Aorta (tissue), 5 donors: ENCODE data around the gene FSCB. TPM values are rescaled to one million over a fixed set of nuclear protein-coding genes. Genes with fewer than 3 reads are reported as not detected.
"Not testable (repeated sequence)": the region's sequence is repeated elsewhere in the genome, so short reads cannot be mapped to it uniquely, and the experiment has no call there.

Source experiments
- ATAC-seq: fragments of 200-7000 bp; cut with Tn5 transposase; one replicate; pipeline ENCODE4 v1.9.1; 2022; ENCODE audit warnings: moderate library complexity; ENCODE audit not compliant: low FRiP score
- DNase-seq, 2 donors: peaks; one replicate each; pipeline ENCODE4 v3.0.0-alpha.2; 2020
- H3K27ac ChIP-seq, 2 donors: one replicate each; pipeline ENCODE4 v1.5.1; 2013; ENCODE audit warnings: low read length in 2 of 2, mild to moderate bottlenecking in 2 of 2, moderate library complexity in 2 of 2, control low read depth in 1 of 2, inconsistent platforms in 1 of 2, low read depth in 1 of 2
- H3K27me3 ChIP-seq, 2 donors: one replicate each; pipeline ENCODE4 v1.6.1; 2013; ENCODE audit warnings: control low read depth in 1 of 2, low read length in 1 of 2, mild to moderate bottlenecking in 1 of 2, moderate library complexity in 1 of 2; ENCODE audit not compliant: insufficient read depth in 2 of 2, control insufficient read depth in 1 of 2
- H3K36me3 ChIP-seq, 2 donors: one replicate each; pipeline ENCODE4 v1.6.1; 2013; ENCODE audit warnings: control low read depth in 1 of 2, low read length in 1 of 2, mild to moderate bottlenecking in 1 of 2; ENCODE audit not compliant: insufficient read depth in 2 of 2, control insufficient read depth in 1 of 2
- H3K4me1 ChIP-seq, 2 donors: one replicate each; pipeline ENCODE4 v1.6.1; 2013; ENCODE audit warnings: low read length in 2 of 2, control low read depth in 1 of 2, mild to moderate bottlenecking in 1 of 2, moderate library complexity in 1 of 2; ENCODE audit not compliant: insufficient read depth in 2 of 2, control insufficient read depth in 1 of 2
- H3K4me3 ChIP-seq, 2 donors: one replicate each; pipeline ENCODE4 v1.5.1; 2013; ENCODE audit warnings: low read length in 2 of 2, control low read depth in 1 of 2, mild to moderate bottlenecking in 1 of 2
- H3K9me3 ChIP-seq: one replicate; pipeline ENCODE4 v1.6.1; 2013; ENCODE audit warnings: mild to moderate bottlenecking, low read length; ENCODE audit not compliant: control insufficient read depth
- WGBS, 2 donors: extraction: QIAGEN DNeasy Blood & Tissue Kit; methylation state at CpG; one replicate each; pipeline ENCODE4 v1.1.7; 2013; 5-methylcytosine and 5-hydroxymethylcytosine counted together
- intact Hi-C, 2 donors: fragments of 100-400 bp; cut with DNase I; formaldehyde crosslinking; loops; one replicate each; pipeline versions ENCODE4 v1.14.2 to v1.15.0; 2022
- long read RNA-seq, 2 donors: library from polyadenylated mRNA; unstranded; transcript quantifications; one replicate each; pipeline ENCODE4 v2.0.0, GENCODE V29; 2020 to 2021
- polyA plus RNA-seq, 2 donors: library from polyadenylated mRNA; stranded (reverse); fragments of 200-250 nt; gene quantifications; one replicate each; pipeline ENCODE4 v1.2.3, GENCODE V29; 2013
- total RNA-seq, 2 donors: library from RNA; stranded (reverse); fragmentation: NEBNext Ultra II Directional; extraction: Animal tissue kit (Norgen Biotek cat#: 25700); gene quantifications; one replicate each; pipeline ENCODE4 v1.2.1, GENCODE V29; 2021
- donor health status: healthy with polysubstance abuse.
- donor health status: Bipolar disorder and iron deficiency.
- donor health status: DM: no; HTN: no; CAD: no.
- donor health status: DM: no; HTN: no; CAD: no.
- donor health status: DM: yes; HTN: yes; CAD: no.

Gene FSCB, protein sequence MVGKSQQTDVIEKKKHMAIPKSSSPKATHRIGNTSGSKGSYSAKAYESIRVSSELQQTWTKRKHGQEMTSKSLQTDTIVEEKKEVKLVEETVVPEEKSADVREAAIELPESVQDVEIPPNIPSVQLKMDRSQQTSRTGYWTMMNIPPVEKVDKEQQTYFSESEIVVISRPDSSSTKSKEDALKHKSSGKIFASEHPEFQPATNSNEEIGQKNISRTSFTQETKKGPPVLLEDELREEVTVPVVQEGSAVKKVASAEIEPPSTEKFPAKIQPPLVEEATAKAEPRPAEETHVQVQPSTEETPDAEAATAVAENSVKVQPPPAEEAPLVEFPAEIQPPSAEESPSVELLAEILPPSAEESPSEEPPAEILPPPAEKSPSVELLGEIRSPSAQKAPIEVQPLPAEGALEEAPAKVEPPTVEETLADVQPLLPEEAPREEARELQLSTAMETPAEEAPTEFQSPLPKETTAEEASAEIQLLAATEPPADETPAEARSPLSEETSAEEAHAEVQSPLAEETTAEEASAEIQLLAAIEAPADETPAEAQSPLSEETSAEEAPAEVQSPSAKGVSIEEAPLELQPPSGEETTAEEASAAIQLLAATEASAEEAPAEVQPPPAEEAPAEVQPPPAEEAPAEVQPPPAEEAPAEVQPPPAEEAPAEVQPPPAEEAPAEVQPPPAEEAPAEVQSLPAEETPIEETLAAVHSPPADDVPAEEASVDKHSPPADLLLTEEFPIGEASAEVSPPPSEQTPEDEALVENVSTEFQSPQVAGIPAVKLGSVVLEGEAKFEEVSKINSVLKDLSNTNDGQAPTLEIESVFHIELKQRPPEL
- total RNA-seq (not detected), polyA plus RNA-seq (not detected)
- long read RNA-seq, donor 1, result 0 reads
- long read RNA-seq, donor 2, result 0 reads

DNA sequence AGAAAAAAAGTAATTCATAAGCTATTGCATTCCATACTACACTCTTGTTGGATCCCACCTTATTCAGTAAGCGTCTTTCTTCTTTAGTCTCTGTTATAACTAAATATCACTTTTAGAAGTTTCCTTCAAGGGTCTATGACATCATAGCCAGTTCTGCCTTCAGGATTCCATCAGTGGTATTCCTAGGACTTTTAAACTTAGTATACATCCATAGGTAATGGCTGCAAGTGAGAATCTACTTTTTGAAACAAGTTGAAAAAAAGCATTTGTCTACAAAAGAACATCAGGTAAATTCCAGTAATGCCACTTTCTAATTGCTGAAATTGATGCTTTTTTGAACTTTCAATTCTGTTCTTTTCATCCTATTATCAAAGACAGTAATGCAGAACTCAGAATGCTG is at the start of gene FSCB:
FSCB (minus strand) TSS at position 101 of the 400 bp plus-strand sequence. CDS start 296 bp downstream, outside the sequence.
- no peak within 1 kb of the TSS for H3K4me3 ChIP-seq
- no peak for ATAC-seq
- no peaks in the 10 kb centered on the region for H3K4me1 ChIP-seq
- no peaks in the 10 kb centered on the region for H3K36me3 ChIP-seq
- H3K27ac ChIP-seq, result no peak within 1 kb of the TSS
- intact Hi-C loops, result no loop called here
- DNase-seq, result no peak
- no peaks in the 10 kb centered on the region for H3K27me3 ChIP-seq
- WGBS, 2 donors, result 87 to 90% methylated on average over 1 of the region's 1 CpG
- H3K9me3 ChIP-seq, result no peaks in the 10 kb centered on the region

DNA sequence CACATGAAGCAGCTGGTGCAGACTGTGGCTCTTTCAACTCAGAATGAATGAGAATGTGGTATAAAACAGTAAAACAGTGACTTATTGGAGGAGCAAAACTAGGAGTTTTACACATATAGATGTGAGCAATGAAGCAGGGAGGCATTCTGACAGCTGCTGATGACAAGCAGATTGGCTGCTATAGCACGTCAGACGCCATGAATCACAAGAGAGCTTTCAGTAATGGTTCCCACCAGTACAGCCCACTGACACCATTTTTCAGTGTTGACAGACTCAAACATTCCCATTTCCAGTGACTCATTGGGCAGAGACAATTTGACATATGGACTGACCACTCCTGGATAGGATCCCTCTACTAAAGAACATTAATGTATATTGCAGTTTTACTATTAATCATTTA is 24.6 kb upstream of the FSCB start:
- 0 to 12% methylated on average over 2 of the region's 2 CpGs for WGBS, 2 donors
- Histone ChIP-seq H3K4me1 (no peaks in the 10 kb centered on the region), H3K27ac (no peak overlapping the region), H3K9me3 (no peaks in the 10 kb centered on the region), H3K4me3 (no peak overlapping the region), H3K36me3 (no peaks in the 10 kb centered on the region), H3K27me3 (no peaks in the 10 kb centered on the region)
- ATAC-seq (no peak), DNase-seq (no peak)
- intact Hi-C loops, result no loop called here

DNA sequence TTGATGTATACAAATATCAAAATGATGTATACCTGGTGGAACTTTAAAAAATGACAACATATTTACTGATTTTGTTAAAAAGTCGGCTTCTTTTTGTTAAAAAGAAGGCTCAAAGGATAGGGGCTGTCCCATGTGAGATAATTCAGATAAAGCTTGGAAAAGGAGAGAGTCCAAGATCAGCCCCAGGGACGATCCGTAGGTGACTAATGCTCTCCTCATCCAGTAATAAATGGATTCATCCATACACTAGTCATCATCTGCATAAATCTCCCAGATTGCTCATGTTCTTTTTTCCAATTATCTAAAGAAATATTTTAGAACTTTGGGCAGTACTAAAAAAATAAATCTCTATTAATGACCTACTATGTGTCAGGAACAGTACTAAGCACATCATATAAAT is 23.4 kb upstream of the FSCB start:
- H3K4me3 ChIP-seq, result no peak overlapping the region
- no peaks in the 10 kb centered on the region for H3K36me3 ChIP-seq
- 66 to 72% methylated on average over 3 of the region's 3 CpGs for WGBS, 2 donors
- no peak overlapping the region for H3K27ac ChIP-seq
- no peaks in the 10 kb centered on the region for H3K4me1 ChIP-seq
- ATAC-seq (no peak), DNase-seq (no peak)
- no peaks in the 10 kb centered on the region for H3K27me3 ChIP-seq
- no peaks in the 10 kb centered on the region for H3K9me3 ChIP-seq
- intact Hi-C loops, result no loop called here

- H3K4me3 ChIP-seq, result no peak overlapping the region
- no peaks in the 10 kb centered on the region for H3K9me3 ChIP-seq
- 13 to 24% methylated on average over 1 of the region's 1 CpG for WGBS, 2 donors
- no peaks in the 10 kb centered on the region for H3K36me3 ChIP-seq
- ATAC-seq (no peak), DNase-seq (no peak)
- H3K27ac ChIP-seq, result no peak overlapping the region
- H3K4me1 ChIP-seq, result no peaks in the 10 kb centered on the region
- intact Hi-C loops, result no loop called here
- no peaks in the 10 kb centered on the region for H3K27me3 ChIP-seq
Observed at GRCh38 chr14:44529026-44529425, 21.9 kb upstream of the FSCB start.

- no peaks in the 10 kb centered on the region for H3K36me3 ChIP-seq
- no peaks in the 10 kb centered on the region for H3K9me3 ChIP-seq
- ATAC-seq (no peak), DNase-seq (no peak)
- no peak overlapping the region for H3K27ac ChIP-seq
- no peak overlapping the region for H3K4me3 ChIP-seq
- intact Hi-C loops, result no loop called here
- no peaks in the 10 kb centered on the region for H3K4me1 ChIP-seq
- H3K27me3 ChIP-seq, result no peaks in the 10 kb centered on the region
Observed at GRCh38 chr14:44528180-44528579, 21.1 kb upstream of the FSCB start.

DNA sequence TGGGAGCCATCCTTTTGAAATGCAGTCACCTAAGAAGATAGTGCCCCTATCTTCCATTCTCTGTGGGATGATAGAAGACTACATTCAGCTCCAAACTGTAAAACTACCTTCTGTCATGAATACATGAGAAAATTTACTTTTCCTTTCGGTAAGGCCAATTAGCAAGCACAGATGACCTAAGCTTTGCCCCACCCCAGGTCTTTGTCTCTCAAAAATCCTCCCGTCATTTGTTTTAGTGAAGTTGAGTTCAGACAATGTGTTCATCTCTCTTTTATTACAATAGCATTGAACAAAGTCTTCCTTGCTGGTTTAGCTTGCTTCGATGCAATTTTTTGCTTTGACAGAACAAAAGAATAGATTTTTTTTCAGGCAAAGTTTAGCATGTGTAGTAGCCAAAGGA is 18.2 kb upstream of the FSCB start:
- no peak overlapping the region for H3K27ac ChIP-seq

DNA sequence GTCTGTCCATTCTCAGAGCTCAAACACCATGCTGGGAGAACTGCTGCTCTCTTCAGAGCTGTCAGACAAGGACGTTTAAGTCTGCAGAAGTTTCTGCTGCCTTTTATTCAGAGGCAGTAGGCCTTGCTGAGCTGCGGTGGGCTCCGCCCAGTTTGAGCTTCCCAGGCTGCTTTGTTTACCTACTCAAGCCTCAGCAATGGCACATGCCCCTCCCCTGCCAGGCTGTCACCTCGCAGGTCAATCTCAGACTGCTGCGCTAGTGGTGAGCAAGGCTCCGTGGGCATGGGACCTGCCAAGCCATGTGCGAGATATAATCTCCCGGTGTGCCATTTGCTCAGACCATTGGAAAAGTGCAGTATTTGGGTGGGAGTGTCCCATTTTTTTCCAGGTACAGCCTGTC is 8.6 kb upstream of the FSCB start:
- H3K9me3 ChIP-seq, intact Hi-C loops, H3K4me1 ChIP-seq, ATAC-seq, H3K36me3 ChIP-seq, H3K27ac ChIP-seq, H3K4me3 ChIP-seq, DNase-seq, H3K27me3 ChIP-seq: not testable (repeated sequence)
- WGBS, 2 donors, result 82 to 83% methylated on average over 8 of the region's 8 CpGs

More for the DNA sequence above, 18.2 kb upstream of the FSCB start:
- H3K27me3 ChIP-seq, result no peaks in the 10 kb centered on the region
- WGBS, 2 donors, result 69 to 81% methylated on average over 3 of the region's 3 CpGs
- no peak overlapping the region for H3K4me3 ChIP-seq
- intact Hi-C loops, result no loop called here
- H3K4me1 ChIP-seq, result no peaks in the 10 kb centered on the region
- no peaks in the 10 kb centered on the region for H3K36me3 ChIP-seq
- H3K9me3 ChIP-seq, result no peaks in the 10 kb centered on the region
- DNase-seq, result no peak
- ATAC-seq, result no peak

GRCh38 chr14:44508834-44509233 is 1.8 kb upstream of the FSCB start:
- Histone ChIP-seq H3K27me3 (no peaks in the 10 kb centered on the region), H3K4me3 (no peak overlapping the region), H3K36me3 (no peaks in the 10 kb centered on the region), H3K9me3 (no peaks in the 10 kb centered on the region), H3K4me1 (no peaks in the 10 kb centered on the region), H3K27ac (no peak overlapping the region)
- intact Hi-C loops, result no loop called here
- DNase-seq (no peak), ATAC-seq (no peak)
- WGBS, 2 donors, result 80 to 85% methylated on average over 2 of the region's 2 CpGs

DNA sequence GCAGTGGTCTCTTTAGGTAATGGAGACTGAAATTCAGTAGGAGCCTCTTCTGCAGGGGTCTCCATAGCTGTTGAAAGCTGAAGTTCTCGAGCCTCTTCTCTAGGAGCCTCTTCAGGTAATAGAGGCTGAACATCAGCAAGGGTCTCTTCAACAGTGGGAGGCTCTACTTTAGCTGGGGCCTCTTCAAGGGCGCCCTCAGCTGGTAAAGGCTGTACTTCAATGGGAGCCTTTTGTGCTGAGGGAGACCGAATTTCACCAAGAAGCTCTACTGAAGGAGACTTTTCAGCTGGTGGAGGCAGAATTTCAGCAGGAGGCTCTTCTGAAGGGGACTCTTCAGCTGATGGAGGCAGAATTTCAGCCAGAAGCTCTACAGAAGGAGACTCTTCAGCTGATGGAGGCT is 1.5 kb downstream of the FSCB start:
- H3K4me1 ChIP-seq, result no peaks in the 10 kb centered on the region
- 64 to 68% methylated on average over 3 of the region's 3 CpGs for WGBS, 2 donors
- ATAC-seq (no peak), DNase-seq (no peak)
- no peak overlapping the region for H3K4me3 ChIP-seq
- intact Hi-C loops, result no loop called here
- H3K9me3 ChIP-seq, result no peaks in the 10 kb centered on the region
- H3K36me3 ChIP-seq, result no peaks in the 10 kb centered on the region
- H3K27ac ChIP-seq, result no peak overlapping the region
- no peaks in the 10 kb centered on the region for H3K27me3 ChIP-seq
